WTC11 (cell line): ENCODE measurements around the gene CSHL1. TPM values are rescaled to one million over a fixed set of nuclear protein-coding genes. Genes with fewer than 3 reads are reported as not detected.
"Not testable (repeated sequence)": the region's sequence is repeated elsewhere in the genome, so short reads cannot be mapped to it uniquely, and the experiment has no call there.

Experiments
- ATAC-seq: fragments of 200-7000 bp; cut with Tn5 transposase; 2 replicates; pipeline ENCODE4 v1.10.0; 2021; ENCODE audit warnings: mild to moderate bottlenecking, moderate library complexity
- CTCF ChIA-PET: fragments of 300-600 bp; sonication (Branson Sonifier 250); formaldehyde crosslinking; loops from one replicate; lab custom pipeline; 2021; ENCODE audit warnings: antibody characterized with exemption; lab: Charles Lee
- POLR2A ChIA-PET: fragments of 350-600 bp; sonication (Branson Sonifier 250); formaldehyde crosslinking; loops from one replicate; lab custom pipeline; 2021; ENCODE audit warnings: antibody characterized with exemption; lab: Charles Lee
- DNase-seq: peaks from one replicate; pipeline ENCODE4 v3.0.0; 2021; ENCODE audit warnings: low spot score
- H3K27ac Mint-ChIP-seq: 2 replicates; pipeline ENCODE4 v1.8.0; 2021; ENCODE audit warnings: mixed read lengths
- H3K27me3 Mint-ChIP-seq: 2 replicates; pipeline ENCODE4 v1.8.0; 2021; ENCODE audit warnings: low read depth, mild to moderate bottlenecking, moderate library complexity, mixed read lengths
- H3K36me3 Mint-ChIP-seq: 2 replicates; pipeline ENCODE4 v1.8.0; 2021; ENCODE audit warnings: mixed read lengths
- H3K4me1 Mint-ChIP-seq: 2 replicates; pipeline ENCODE4 v1.8.0; 2022; ENCODE audit warnings: mixed read lengths
- H3K4me3 Mint-ChIP-seq: 2 replicates; pipeline ENCODE4 v1.8.0; 2021; ENCODE audit warnings: mild to moderate bottlenecking, moderate library complexity, mixed read lengths
- H3K9me3 Mint-ChIP-seq: 2 replicates; pipeline ENCODE4 v1.8.0; 2021; ENCODE audit warnings: mixed read lengths
- total RNA-seq: library from RNA; stranded (reverse); gene quantifications from 3 replicates; pipeline ENCODE4 v1.2.3, GENCODE V29; 2021

The CSHL1 gene
- total RNA-seq, 1 experiment from 2014 or later: not detected

- POLR2A ChIA-PET, H3K27me3 Mint-ChIP-seq, H3K36me3 Mint-ChIP-seq, H3K9me3 Mint-ChIP-seq, ATAC-seq, H3K27ac Mint-ChIP-seq, H3K4me3 Mint-ChIP-seq, DNase-seq: not testable (repeated sequence)
- CTCF ChIA-PET: interaction anchor here (0.5 to 2.7 kb wide), 7 partner anchors 8 to 183 kb away, joined by 3 to 44 read pairs (median 4); partner anchors contain the start of genes CSHL1 and GH1
- H3K4me1 Mint-ChIP-seq: peaks cover 11% of the 10 kb centered on the region
Measured at GRCh38 chr17:63873577-63873976, 37.5 kb downstream of the CSHL1 start, which contains the start of gene CSH2. Gene CSH2 (minus strand): TSS chr17:63873677. CDS start chr17:63873614, 63 bp downstream.

GRCh38 chr17:63871646-63872365 is 39.3 kb downstream of the CSHL1 start:
- H3K36me3 Mint-ChIP-seq, H3K4me3 Mint-ChIP-seq, H3K9me3 Mint-ChIP-seq, H3K27ac Mint-ChIP-seq, DNase-seq, CTCF ChIA-PET, H3K27me3 Mint-ChIP-seq, POLR2A ChIA-PET, ATAC-seq: not testable (repeated sequence)
- H3K4me1 Mint-ChIP-seq: peaks cover 11% of the 10 kb centered on the region

GRCh38 chr17:63870292-63870665 is 40.8 kb downstream of the CSHL1 start:
- ATAC-seq, H3K9me3 Mint-ChIP-seq, H3K27ac Mint-ChIP-seq, POLR2A ChIA-PET, H3K27me3 Mint-ChIP-seq, H3K4me3 Mint-ChIP-seq, DNase-seq, H3K36me3 Mint-ChIP-seq: not testable (repeated sequence)
- CTCF ChIA-PET: interaction anchor here (0.6 to 1.8 kb wide), 10 partner anchors 11 to 263 kb away, joined by 3 to 10 read pairs (median 3); partner anchors contain the start of gene GH2
- peaks cover 14% of the 10 kb centered on the region for H3K4me1 Mint-ChIP-seq

GRCh38 chr17:63869491-63870291 is 41.4 kb downstream of the CSHL1 start:
- H3K27ac Mint-ChIP-seq: not testable (repeated sequence)
- CTCF ChIA-PET: interaction anchor here (0.6 to 1.8 kb wide), 10 partner anchors 10 to 264 kb away, joined by 3 to 10 read pairs (median 3); partner anchors contain the start of gene GH2

GRCh38 chr17:63866625-63867024 is 44.4 kb downstream of the CSHL1 start:
- CTCF ChIA-PET: interaction anchor here (0.7 to 4.4 kb wide), 21 partner anchors 8 to 630 kb away, joined by 3 to 43 read pairs (median 5); partner anchors contain the start of genes CSHL1, GH1, GH2 and POLG2
- H3K4me3 Mint-ChIP-seq, H3K27ac Mint-ChIP-seq, H3K9me3 Mint-ChIP-seq, H3K36me3 Mint-ChIP-seq, POLR2A ChIA-PET, H3K27me3 Mint-ChIP-seq: not testable (repeated sequence)
- peaks cover 12% of the 10 kb centered on the region for H3K4me1 Mint-ChIP-seq
- peak; percentile 50 for DNase-seq
- ATAC-seq: peak; percentile 87

More at GRCh38 chr17:63869491-63870291, 41.4 kb downstream of the CSHL1 start:
- peaks cover 14% of the 10 kb centered on the region for H3K4me1 Mint-ChIP-seq
- ATAC-seq (peak; percentile 56), DNase-seq (peak; percentile 20)
- H3K9me3 Mint-ChIP-seq, POLR2A ChIA-PET, H3K4me3 Mint-ChIP-seq, H3K27me3 Mint-ChIP-seq, H3K36me3 Mint-ChIP-seq: not testable (repeated sequence)

Other genes starting within 250 kb of the CSHL1 start
- 83.4 to 91.8 TPM (median 88.4 TPM) in 3 replicates for gene LIMD2, start 211.1 kb downstream of the CSHL1 start, total RNA-seq
- gene STRADA, start 169.5 kb downstream of the CSHL1 start, total RNA-seq: 36.6 to 43.1 TPM (median 41.2 TPM) in 3 replicates
- 63.0 to 70.9 TPM (median 63.9 TPM) in 3 replicates for gene CCDC47, start 137.7 kb downstream of the CSHL1 start, total RNA-seq
- gene DDX42, start 137.1 kb downstream of the CSHL1 start, total RNA-seq: 102 to 128 TPM (median 106 TPM) in 3 replicates
- 135 to 152 TPM (median 149 TPM) in 3 replicates for gene PSMC5, start 83.8 kb downstream of the CSHL1 start, total RNA-seq
- gene FTSJ3, start 83.6 kb downstream of the CSHL1 start, total RNA-seq: 47.7 to 62.1 TPM (median 52.0 TPM) in 3 replicates
- gene SMARCD2, start 68.6 kb downstream of the CSHL1 start, total RNA-seq: 80.1 to 106 TPM (median 86.7 TPM) in 3 replicates
- gene CSH2, start 37.6 kb downstream of the CSHL1 start, total RNA-seq: not detected in 3 replicates
- gene GH2, start 29.3 kb downstream of the CSHL1 start, total RNA-seq: 0.35 to 1.3 TPM (median 0.60 TPM) in 3 replicates
- not detected in 3 replicates for gene CSH1, start 14.7 kb downstream of the CSHL1 start, total RNA-seq
- not detected in 3 replicates for gene GH1, start 7.6 kb upstream of the CSHL1 start, total RNA-seq
- 3.0 to 3.5 TPM (median 3.2 TPM) in 3 replicates for gene CD79B, start 21.1 kb upstream of the CSHL1 start, total RNA-seq
- gene SCN4A, start 61.7 kb upstream of the CSHL1 start, total RNA-seq: 5.2 to 5.8 TPM (median 5.5 TPM) in 3 replicates
- 0.64 to 1.1 TPM (median 0.85 TPM) in 3 replicates for gene PRR29, start 87.1 kb upstream of the CSHL1 start, total RNA-seq
- gene ICAM2, start 109.4 kb upstream of the CSHL1 start, total RNA-seq: 0.33 to 0.57 TPM (median 0.44 TPM) in 3 replicates
- gene ERN1, start 218.9 kb upstream of the CSHL1 start, total RNA-seq: 6.5 to 8.6 TPM (median 7.6 TPM) in 3 replicates